Fibroblast of peridontal ligament (primary cell): ENCODE data around the gene FRS3.
"Not testable (repeated sequence)": the region's sequence is repeated elsewhere in the genome, so short reads cannot be mapped to it uniquely, and the experiment has no call there.

Experiments used
- DNase-seq: peaks from one replicate; pipeline ENCODE4 v3.0.0-alpha.2; 2010; ENCODE audit errors: extremely low read depth

Gene FRS3

GRCh38 chr6:41779788-41780550, at the start of gene FRS3:
Gene FRS3 (minus strand): TSS chr6:41779900. CDS start chr6:41776987, 2,913 bp downstream.
- peak; percentile 93 for DNase-seq

- no peak for DNase-seq
These were observed 46.8 kb upstream of the FRS3 start for GRCh38 chr6:41826343-41827022.

GRCh38 chr6:41824571-41825569, 45.2 kb upstream of the FRS3 start:
- no peak for DNase-seq

GRCh38 chr6:41823178-41823577, 43.5 kb upstream of the FRS3 start:
- DNase-seq: no peak

GRCh38 chr6:41822021-41822420, 42.3 kb upstream of the FRS3 start:
- no peak for DNase-seq

GRCh38 chr6:41821266-41821665, 41.6 kb upstream of the FRS3 start:
- no peak for DNase-seq

GRCh38 chr6:41818271-41819054, 38.8 kb upstream of the FRS3 start:
- peak; percentile 8 for DNase-seq

- DNase-seq: no peak
These were observed 35.9 kb upstream of the FRS3 start for GRCh38 chr6:41815587-41815986.

- DNase-seq: no peak
These were observed 34.9 kb upstream of the FRS3 start for GRCh38 chr6:41814629-41815028.

- no peak for DNase-seq
These were observed 34.3 kb upstream of the FRS3 start for GRCh38 chr6:41813956-41814355.

- no peak for DNase-seq
These were observed 33.8 kb upstream of the FRS3 start for GRCh38 chr6:41813469-41813868.

GRCh38 chr6:41811946-41812345, 32.2 kb upstream of the FRS3 start:
- DNase-seq: not testable (repeated sequence)

GRCh38 chr6:41811095-41811494, 31.4 kb upstream of the FRS3 start:
- DNase-seq: no peak

GRCh38 chr6:41805830-41806774, 26.4 kb upstream of the FRS3 start:
- no peak for DNase-seq

GRCh38 chr6:41801380-41801779, 21.7 kb upstream of the FRS3 start:
- peak; percentile 50 for DNase-seq

- DNase-seq: no peak
These were observed 19.8 kb upstream of the FRS3 start for GRCh38 chr6:41799559-41799911.

- no peak for DNase-seq
These were observed 19.3 kb upstream of the FRS3 start for GRCh38 chr6:41798901-41799558.

GRCh38 chr6:41796474-41796873, 16.8 kb upstream of the FRS3 start:
- no peak for DNase-seq

- no peak for DNase-seq
These were observed 12.3 kb upstream of the FRS3 start for GRCh38 chr6:41791984-41792383.

GRCh38 chr6:41791305-41791704, 11.6 kb upstream of the FRS3 start:
- no peak for DNase-seq
